GM21786 (cell line): ENCODE measurements around the gene FAH.

Experiments used
- ATAC-seq: cut with Tn5 transposase; IDR thresholded peaks from one replicate; pipeline ENCODE4 v1.9.1; 2021; ENCODE audit not compliant: unreplicated experiment

Gene FAH

DNA sequence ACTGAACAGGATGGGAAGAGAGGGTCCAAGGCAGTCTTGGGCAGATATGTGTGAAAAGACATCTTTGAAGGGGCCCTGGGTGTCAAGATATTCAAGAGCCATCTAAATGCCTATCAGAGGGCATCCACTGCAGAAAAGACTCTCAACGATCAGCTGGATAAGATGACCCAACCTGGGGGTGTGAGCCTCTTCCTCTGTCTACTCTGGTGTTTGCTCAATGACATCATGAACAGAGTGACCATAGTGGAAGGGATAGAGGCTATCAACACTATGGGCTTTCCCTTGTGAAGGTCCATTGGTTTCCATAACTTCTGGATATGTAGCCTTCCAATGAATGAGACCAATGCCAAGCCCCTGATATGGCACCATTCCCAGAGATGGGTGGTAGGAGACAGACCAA lies 42.1 kb downstream of the FAH start:
- ATAC-seq: no peak

DNA sequence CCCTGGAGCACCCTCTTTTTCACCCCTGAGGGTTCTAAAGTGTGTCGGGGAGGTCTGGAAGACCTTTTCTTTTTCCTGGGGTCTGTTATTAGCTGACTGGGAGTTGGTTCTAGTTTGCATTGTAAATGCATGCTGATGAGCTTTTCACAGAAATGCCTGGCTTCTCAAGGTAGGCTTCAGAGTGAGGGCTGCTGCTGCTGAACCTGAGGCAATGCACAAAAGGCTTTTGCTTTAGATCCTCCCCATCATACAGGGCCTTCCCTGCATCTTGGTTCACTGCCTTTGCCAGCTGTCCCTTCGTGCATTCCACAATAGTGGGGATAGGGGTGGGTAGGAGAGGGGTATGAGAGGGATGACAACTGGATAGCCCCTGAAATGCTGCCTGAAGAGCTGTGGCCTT lies 46.6 kb downstream of the FAH start:
- ATAC-seq: no peak

DNA sequence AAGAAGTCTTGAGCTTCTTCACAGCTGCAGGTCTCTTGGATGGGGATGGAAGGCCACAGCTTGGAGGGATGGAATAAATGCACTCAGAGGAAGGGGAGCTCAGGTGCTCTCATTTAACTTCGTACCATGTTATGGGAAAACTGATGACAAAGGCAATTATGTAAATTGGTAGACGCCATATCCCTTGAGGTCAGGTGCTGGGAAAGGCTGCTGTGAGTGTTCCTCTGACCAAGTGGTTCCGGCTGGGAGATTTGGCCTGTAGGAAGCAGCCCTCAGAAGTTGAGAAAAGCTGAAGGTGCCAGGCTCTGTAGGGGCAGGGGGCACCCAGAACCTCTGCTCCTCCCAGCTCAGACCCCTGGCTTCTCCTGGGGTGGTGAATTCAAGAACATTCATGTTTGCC lies 47.1 kb downstream of the FAH start:
- ATAC-seq: no peak

GRCh38 chr15:80201256-80202015 lies 48.6 kb downstream of the FAH start:
- ATAC-seq: no peak

DNA sequence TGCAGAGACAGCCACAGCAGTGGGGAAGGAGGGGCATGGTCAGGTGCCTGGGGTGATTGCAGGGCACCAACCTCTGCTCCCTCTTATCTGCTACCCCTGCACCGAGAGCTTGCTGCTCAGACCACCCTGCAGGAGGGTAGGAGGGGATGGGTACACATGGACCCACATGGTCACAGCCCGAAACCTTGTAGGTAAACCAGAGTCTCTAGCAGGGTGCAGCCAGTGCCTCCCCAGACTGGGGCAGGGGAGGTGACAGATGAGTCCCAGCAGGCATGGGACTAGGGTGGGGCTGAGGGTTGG lies 49.2 kb downstream of the FAH start:
- no peak for ATAC-seq

- no peak for ATAC-seq
These were observed 50.0 kb downstream of the FAH start for GRCh38 chr15:80202641-80203360.

GRCh38 chr15:80203361-80203885 lies 50.6 kb downstream of the FAH start:
- ATAC-seq: no peak

- no peak for ATAC-seq
These were observed 51.4 kb downstream of the FAH start for GRCh38 chr15:80204231-80204630.

DNA sequence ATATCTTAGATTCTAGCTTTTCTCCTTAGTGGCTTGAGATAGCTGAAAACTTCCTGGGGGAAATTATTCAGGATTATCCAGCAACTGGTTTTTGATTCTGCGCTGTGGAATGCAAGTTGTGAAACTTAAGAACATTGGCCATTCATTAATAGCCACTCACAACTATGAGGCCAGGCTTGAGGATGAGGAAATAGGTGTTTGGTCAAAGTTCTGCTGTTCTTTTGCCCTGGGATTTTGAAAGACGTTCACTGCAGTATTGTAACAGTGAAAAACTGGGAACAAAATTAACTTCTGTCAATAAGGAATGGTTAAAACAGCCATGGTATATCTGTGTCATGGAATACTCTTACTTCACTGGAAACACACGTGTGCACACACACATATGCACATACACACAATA lies 55.1 kb downstream of the FAH start:
- ATAC-seq: no peak

DNA sequence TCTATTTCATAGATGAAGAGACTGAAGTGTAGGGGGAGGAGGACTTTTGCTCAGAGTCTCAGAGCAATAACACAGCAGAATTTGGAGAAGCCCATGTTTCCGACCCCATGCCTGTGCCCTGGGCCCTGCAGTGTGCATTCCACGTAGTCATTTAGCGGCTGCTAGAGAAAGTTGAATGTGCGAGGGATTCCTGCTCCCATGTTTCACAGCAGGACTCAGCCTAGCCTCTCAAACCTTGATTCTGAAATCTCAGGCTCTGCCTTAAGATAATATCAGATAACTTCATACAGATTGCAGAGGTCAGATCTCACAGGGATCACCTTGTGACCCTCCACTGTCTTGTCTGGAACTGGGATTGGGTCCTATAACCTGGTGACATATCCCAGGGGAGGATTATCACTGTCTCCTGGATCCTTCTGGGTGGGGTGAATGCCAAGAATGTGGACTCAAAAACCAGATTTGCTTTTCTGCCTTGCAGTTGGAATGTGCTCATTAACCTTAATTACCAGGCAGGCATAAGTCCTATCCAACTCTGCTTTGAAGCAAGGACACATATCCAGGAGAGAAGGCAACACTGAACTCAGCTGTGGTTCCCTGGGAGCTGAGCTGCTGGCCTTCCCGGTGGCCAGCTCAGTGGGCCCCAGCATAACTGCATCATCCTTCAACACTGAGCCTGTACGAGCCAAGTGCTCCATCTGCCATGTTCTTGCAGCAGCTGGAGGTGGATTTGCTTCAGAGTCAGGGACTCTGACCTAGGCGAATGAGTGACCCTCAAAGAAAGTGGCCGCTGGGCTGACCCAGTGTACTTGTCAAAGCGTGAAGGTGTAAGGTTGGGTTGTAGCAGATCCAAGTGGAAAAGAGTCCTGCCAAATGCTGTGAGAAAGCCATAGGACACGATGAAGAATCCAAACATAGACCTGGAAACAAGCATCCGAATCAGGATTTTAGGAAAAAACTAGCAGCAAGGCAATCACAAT lies 56.2 kb downstream of the FAH start:
- ATAC-seq: no peak

GRCh38 chr15:80210611-80211573 lies 58.1 kb downstream of the FAH start:
- no peak for ATAC-seq

GRCh38 chr15:80211976-80212375 lies 59.2 kb downstream of the FAH start:
- ATAC-seq: no peak

GRCh38 chr15:80214910-80215309 lies 62.1 kb downstream of the FAH start:
- ATAC-seq: no peak

DNA sequence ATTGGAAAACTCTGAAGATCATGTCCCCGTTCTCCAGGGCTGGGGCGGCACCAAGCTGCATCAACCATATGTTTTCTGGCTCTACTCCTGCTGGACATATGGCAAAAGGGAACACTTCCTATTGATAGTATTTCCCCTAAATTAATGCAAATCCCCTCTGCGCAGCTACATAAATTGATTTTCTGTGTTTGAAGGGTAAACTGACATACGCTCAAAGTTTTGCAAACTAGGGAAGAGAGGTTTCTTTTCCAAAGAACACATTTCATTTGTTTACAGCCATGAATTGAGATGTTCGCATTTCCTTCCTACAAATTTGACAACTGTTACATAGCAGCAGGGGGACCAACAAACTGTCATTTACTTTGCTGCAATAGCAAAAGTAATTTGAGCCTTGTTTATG lies 63.3 kb downstream of the FAH start:
- ATAC-seq: no peak

DNA sequence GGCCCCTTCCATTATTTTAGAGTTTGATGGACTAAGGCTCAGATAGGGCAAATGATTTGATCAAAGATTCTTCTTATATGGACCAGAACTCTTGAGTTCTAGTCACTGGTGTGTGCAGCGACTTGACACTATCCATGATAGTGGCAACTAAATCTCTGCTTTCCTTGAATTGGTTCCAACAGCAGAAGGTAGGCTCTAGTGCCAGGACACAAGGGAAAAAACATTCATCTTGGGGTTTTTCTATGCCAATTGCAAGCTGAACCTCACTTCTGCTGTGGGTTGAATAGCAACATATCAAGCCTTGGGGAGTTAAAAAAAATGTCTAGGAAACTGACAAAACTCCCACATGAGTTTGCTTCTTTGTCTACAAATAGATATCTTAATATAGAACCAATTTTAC lies 64.1 kb downstream of the FAH start:
- ATAC-seq: no peak

DNA sequence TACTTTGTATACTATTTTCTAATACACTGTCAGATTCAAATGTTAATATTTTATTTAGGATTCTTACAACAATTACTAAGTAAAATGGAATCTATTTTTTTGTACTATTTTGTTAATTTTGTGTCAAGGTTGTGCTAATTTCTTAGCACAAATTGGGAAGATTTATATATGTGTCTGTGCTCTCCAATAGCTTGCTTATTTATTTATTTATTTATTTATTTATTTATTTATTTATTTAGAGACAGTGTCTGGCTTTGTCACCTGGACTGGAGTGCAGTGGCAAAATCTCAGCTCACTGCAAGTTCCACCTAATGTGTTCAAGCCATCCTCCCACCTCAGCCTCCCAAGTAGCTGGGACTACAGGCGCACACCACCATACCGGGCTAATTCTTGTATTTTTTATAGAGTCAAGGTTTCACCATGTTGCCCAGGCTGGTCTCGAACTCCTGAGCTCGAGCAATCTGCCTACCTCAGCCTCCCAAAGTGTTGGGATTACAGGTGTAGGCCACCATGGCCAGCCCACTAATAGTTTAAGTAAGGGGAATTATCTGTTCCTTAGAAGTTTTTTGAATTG lies 64.6 kb downstream of the FAH start:
- ATAC-seq: no peak

GRCh38 chr15:80219955-80220354 lies 67.2 kb downstream of the FAH start:
- no peak for ATAC-seq

GRCh38 chr15:80228959-80229610 lies 76.3 kb downstream of the FAH start:
- no peak for ATAC-seq

DNA sequence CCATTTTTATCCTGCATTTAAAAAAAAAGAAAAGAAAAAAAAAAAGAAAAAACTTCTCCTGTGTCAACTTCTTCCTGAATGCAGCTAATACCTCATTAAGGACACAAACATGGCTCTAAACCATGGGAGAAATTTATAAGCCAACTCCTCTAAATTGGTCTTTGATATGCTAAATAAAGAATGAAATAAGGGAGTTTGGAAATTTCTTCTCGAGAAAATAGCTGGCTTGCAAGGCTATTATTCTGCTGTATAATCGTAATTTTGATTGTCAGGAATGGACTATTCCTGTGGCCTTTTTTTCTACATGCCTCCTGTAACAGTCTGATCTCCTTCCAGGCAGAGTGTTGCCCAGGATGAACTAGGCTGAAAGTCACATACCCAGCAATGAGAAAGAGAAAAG lies 78.6 kb downstream of the FAH start:
- no peak for ATAC-seq
